ENCODE data around the gene CLIC3.

The CLIC3 gene

GRCh38 chr9:136983656-136984314 is 12.6 kb downstream of the CLIC3 start:
- Histone ChIP-seq H3K9me3 (ENCODE audit: insufficient read depth, low read length) (no peaks in the 10 kb centered on the region), H3K36me3 (ENCODE audit: insufficient read depth, insufficient read length, low read length) (no peaks in the 10 kb centered on the region), H3K9ac (ENCODE audit: insufficient read length, low read depth) (no peak overlapping the region), H3K4me3 (ENCODE audit: insufficient read length, low read depth) (no peak overlapping the region), H3K4me1 (ENCODE audit: insufficient read depth, insufficient read length) (peaks cover 40% of the 10 kb centered on the region), H3K27me3 (ENCODE audit: insufficient read depth, insufficient read length) (no peaks in the 10 kb centered on the region)
- TF ChIP-seq SUZ12 (IDR thresholded peaks at IDR 0.05; ENCODE audit: extremely low read depth, insufficient read depth, insufficient read length) (no peak), ZNF274 (IDR thresholded peaks at IDR 0.05; ENCODE audit: low read depth, low read length) (no peak), YY1 (IDR thresholded peaks at IDR 0.05; ENCODE audit: insufficient read depth, insufficient read length) (no peak)
- DNase-seq (ENCODE audit: low read depth, low spot score), result no peak

DNA sequence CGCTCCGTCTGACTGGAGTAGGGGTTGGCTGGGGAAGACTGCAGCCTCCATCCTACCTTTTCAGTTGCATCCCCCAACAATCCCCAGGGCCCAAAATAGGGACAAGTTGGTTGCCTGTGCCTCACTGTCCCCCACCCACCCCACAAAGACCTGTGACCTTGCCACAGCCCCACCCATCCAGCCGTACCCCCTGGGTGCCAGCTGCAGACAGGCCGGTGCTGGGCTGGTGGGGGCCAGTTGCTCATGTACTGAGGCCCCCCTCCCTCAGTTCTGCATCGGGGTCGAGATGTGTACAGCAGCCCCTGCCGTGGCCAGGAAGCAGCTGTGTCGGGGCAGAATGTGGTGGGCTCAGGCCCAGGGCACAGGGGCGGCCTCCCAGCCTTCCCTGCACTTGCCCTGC is 13.2 kb downstream of the CLIC3 start:
- no peak for TF ChIP-seq ZNF274 (IDR thresholded peaks at IDR 0.05; ENCODE audit: low read depth, low read length)
- no peaks in the 10 kb centered on the region for H3K36me3 ChIP-seq (ENCODE audit: insufficient read depth, insufficient read length, low read length)
- H3K9me3 ChIP-seq (ENCODE audit: insufficient read depth, low read length), result no peaks in the 10 kb centered on the region
- H3K9ac ChIP-seq (ENCODE audit: insufficient read length, low read depth), result no peak overlapping the region
- no peaks in the 10 kb centered on the region for H3K27me3 ChIP-seq (ENCODE audit: insufficient read depth, insufficient read length)
- peaks cover 41% of the 10 kb centered on the region for H3K4me1 ChIP-seq (ENCODE audit: insufficient read depth, insufficient read length)
- H3K4me3 ChIP-seq (ENCODE audit: insufficient read length, low read depth), result no peak overlapping the region
- DNase-seq (ENCODE audit: low read depth, low spot score), result no peak

DNA sequence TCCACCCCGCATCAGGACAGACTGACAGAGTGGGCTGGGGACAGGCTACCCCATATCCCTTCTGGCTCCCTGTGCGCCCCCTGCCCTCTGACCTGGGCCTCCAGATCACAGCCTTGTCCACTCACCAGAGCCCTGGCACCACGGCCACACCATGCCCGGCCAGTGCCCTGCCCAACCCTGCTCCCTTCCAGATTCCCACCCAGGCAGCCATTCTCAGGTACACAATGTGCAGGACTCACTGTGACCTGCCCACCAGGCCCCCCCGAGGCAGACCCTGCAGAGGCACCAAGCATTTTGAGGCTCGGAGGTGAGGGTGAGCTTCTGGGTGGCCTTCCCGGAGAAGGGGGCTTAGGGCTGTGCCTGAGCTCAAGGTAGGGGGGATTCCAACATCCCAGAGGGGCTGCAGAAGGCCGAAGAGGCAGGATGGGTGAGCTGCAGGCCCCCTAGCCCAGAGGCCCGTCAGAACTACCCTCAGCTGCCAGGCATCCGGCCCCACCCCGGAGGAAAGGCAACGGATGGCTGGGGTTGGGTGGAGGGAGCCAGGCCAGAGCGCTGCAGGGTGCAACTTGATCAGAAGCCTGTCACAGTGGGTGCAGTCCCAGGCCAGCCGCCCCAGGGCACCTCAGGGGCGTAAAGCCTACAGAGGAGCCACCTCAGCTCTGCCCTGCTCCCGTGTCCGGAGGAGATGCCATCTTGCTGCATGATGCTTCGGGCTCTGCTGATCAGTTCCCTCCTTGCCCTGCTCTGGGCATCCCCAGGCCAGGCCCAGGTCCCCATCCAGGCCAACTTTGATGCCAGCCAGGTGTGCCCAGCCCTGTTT is 13.9 kb downstream of the CLIC3 start, which contains the start of gene LCNL1:
LCNL1 (plus strand) TSS at position 762 of the 820 bp plus-strand sequence. CDS start 594 bp downstream, outside the sequence.
- H3K9me3 ChIP-seq (ENCODE audit: insufficient read depth, low read length), result no peaks in the 10 kb centered on the region
- TF ChIP-seq ZNF274 (IDR thresholded peaks at IDR 0.05; ENCODE audit: low read depth, low read length) (no peak), YY1 (IDR thresholded peaks at IDR 0.05; ENCODE audit: insufficient read depth, insufficient read length) (no peak), SUZ12 (IDR thresholded peaks at IDR 0.05; ENCODE audit: extremely low read depth, insufficient read depth, insufficient read length) (no peak)
- peaks cover 46% of the 10 kb centered on the region for H3K4me1 ChIP-seq (ENCODE audit: insufficient read depth, insufficient read length)
- peak within 1 kb of the TSS; percentile 32 for H3K9ac ChIP-seq (ENCODE audit: insufficient read length, low read depth)
- no peak within 1 kb of the TSS for H3K4me3 ChIP-seq (ENCODE audit: insufficient read length, low read depth)
- peaks cover 5% of the 10 kb centered on the region for H3K27me3 ChIP-seq (ENCODE audit: insufficient read depth, insufficient read length)
- DNase-seq (ENCODE audit: low read depth, low spot score), result no peak
- no peaks in the 10 kb centered on the region for H3K36me3 ChIP-seq (ENCODE audit: insufficient read depth, insufficient read length, low read length)

DNA sequence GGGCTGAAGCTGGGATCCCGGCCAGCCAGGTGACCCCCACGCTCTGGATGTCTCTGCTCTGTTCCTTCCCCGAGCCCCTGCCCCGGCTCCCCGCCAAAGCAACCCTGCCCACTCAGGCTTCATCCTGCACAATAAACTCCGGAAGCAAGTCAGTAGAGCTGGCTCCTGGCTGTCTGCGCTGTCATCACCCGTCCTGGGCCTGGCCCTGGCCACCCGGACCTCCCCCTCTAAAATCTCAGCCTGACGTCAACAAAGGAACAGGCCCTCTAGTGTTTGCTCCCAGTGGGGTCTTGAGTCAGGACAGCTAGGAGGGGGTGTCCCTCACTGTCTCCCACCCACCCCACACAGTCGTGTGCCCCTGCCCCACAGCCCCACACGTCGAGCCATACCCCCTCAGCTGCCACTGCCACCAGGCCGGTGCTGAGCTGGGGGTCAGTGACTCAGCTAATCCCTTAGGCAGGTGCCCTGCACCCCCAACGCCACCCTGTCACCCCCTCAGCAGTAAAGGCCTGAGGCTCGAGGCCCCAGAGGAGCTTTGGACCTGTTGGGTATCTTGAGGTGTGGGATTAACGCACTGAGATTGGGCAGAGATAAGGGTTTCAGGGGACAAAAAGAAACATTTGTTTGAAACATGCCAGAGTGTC is 14.7 kb downstream of the CLIC3 start:
- TF ChIP-seq ZNF274 (IDR thresholded peaks at IDR 0.05; ENCODE audit: low read depth, low read length) (no peak), YY1 (IDR thresholded peaks at IDR 0.05; ENCODE audit: insufficient read depth, insufficient read length) (no peak), SUZ12 (IDR thresholded peaks at IDR 0.05; ENCODE audit: extremely low read depth, insufficient read depth, insufficient read length) (no peak)
- no peak overlapping the region for H3K4me3 ChIP-seq (ENCODE audit: insufficient read length, low read depth)
- H3K4me1 ChIP-seq (ENCODE audit: insufficient read depth, insufficient read length), result peaks cover 49% of the 10 kb centered on the region
- H3K27me3 ChIP-seq (ENCODE audit: insufficient read depth, insufficient read length), result peaks cover 12% of the 10 kb centered on the region
- no peaks in the 10 kb centered on the region for H3K9me3 ChIP-seq (ENCODE audit: insufficient read depth, low read length)
- no peaks in the 10 kb centered on the region for H3K36me3 ChIP-seq (ENCODE audit: insufficient read depth, insufficient read length, low read length)
- no peak for DNase-seq (ENCODE audit: low read depth, low spot score)
- peak overlapping the region; percentile 17 for H3K9ac ChIP-seq (ENCODE audit: insufficient read length, low read depth)

DNA sequence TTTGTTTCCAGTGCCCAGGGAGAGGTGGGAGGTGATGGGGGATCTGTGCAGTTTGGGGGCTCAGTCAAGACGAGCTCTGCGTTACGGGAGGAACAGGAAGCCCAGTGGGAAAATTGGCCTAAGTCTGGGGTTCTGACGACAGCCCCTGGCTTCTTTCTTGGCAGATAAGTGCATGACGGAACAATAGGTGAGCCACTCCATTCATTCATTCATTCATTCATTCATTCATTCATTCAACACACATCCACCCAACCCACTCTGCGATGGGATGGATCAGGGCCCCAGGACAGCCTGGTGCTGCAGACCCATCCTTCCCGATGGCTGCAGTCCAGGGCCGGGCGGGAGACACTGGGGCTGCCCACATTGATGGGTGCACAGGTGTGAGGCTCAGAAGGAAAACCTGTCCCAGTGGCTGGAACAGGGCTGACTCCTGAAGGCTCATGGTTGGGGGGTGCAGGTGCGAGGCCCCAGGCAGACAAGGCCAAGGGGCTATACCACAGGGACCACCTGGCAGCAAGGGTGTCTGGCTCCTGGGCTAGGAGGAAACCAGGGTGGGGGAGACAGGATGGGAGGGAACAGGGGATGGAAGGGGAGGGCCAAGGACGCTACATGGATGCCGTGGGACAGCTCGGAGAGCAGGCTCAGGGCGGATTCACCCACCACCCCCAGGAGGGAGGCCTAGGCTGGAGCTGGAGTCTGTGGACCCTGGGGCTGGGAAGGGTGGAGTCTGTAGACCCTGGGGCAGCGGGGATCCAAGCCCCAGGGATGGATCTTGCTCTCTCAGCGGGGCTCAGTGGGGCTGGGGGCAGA is 15.5 kb downstream of the CLIC3 start:
- Histone ChIP-seq H3K9me3 (ENCODE audit: insufficient read depth, low read length) (no peaks in the 10 kb centered on the region), H3K27me3 (ENCODE audit: insufficient read depth, insufficient read length) (peaks cover 12% of the 10 kb centered on the region), H3K9ac (ENCODE audit: insufficient read length, low read depth) (peak overlapping the region; percentile 17), H3K4me3 (ENCODE audit: insufficient read length, low read depth) (no peak overlapping the region), H3K4me1 (ENCODE audit: insufficient read depth, insufficient read length) (peaks cover 55% of the 10 kb centered on the region), H3K36me3 (ENCODE audit: insufficient read depth, insufficient read length, low read length) (no peaks in the 10 kb centered on the region)
- TF ChIP-seq ZNF274 (IDR thresholded peaks at IDR 0.05; ENCODE audit: low read depth, low read length) (no peak), YY1 (IDR thresholded peaks at IDR 0.05; ENCODE audit: insufficient read depth, insufficient read length) (no peak), SUZ12 (IDR thresholded peaks at IDR 0.05; ENCODE audit: extremely low read depth, insufficient read depth, insufficient read length) (no peak)
- DNase-seq (ENCODE audit: low read depth, low spot score), result no peak

GRCh38 chr9:136979769-136980587 is 16.4 kb downstream of the CLIC3 start:
- H3K4me3 ChIP-seq (ENCODE audit: insufficient read length, low read depth), result no peak overlapping the region
- no peaks in the 10 kb centered on the region for H3K9me3 ChIP-seq (ENCODE audit: insufficient read depth, low read length)
- H3K36me3 ChIP-seq (ENCODE audit: insufficient read depth, insufficient read length, low read length), result no peaks in the 10 kb centered on the region
- peak overlapping the region; percentile 50 for H3K9ac ChIP-seq (ENCODE audit: insufficient read length, low read depth)
- H3K27me3 ChIP-seq (ENCODE audit: insufficient read depth, insufficient read length), result peaks cover 12% of the 10 kb centered on the region
- TF ChIP-seq YY1 (IDR thresholded peaks at IDR 0.05; ENCODE audit: insufficient read depth, insufficient read length) (no peak), SUZ12 (IDR thresholded peaks at IDR 0.05; ENCODE audit: extremely low read depth, insufficient read depth, insufficient read length) (no peak), ZNF274 (IDR thresholded peaks at IDR 0.05; ENCODE audit: low read depth, low read length) (no peak)
- no peak for DNase-seq (ENCODE audit: low read depth, low spot score)
- H3K4me1 ChIP-seq (ENCODE audit: insufficient read depth, insufficient read length), result peaks cover 50% of the 10 kb centered on the region
